Measurements from ENCODE around the gene IFFO2. TPM values are rescaled to one million over a fixed set of nuclear protein-coding genes. Genes with fewer than 3 reads are reported as not detected.

The IFFO2 gene
- total and polyA plus RNA-seq, 10 of the 15 experiments (the other 5 are each of a cell fraction or from before 2014, with no cell fraction given): 1.2 to 18.4 (median 6.7) TPM

GRCh38 chr1:18866846-18867245 is 89.6 kb downstream of the IFFO2 start:
- Histone ChIP-seq H3K9ac (ENCODE audit: control insufficient read depth, insufficient read depth, low read length) (no peak overlapping the region), H3K36me3 (ENCODE audit: control insufficient read depth in 2 of 2, insufficient read depth in 2 of 2, low read length in 1 of 2) (no peaks in the 10 kb centered on the region), H3K4me1 (ENCODE audit: control insufficient read depth, insufficient read depth, low read length) (no peaks in the 10 kb centered on the region), H3K79me2 (ENCODE audit: control insufficient read depth, insufficient read depth, low read length) (no peaks in the 10 kb centered on the region), H3K4me3 (no peak overlapping the region), H3K27ac (ENCODE audit: control insufficient read depth, insufficient read depth) (no peak overlapping the region), H2AFZ (ENCODE audit: control insufficient read depth, low read depth, low read length) (no peak overlapping the region), H3K9me3 (replicated peaks; ENCODE audit: control insufficient read depth, insufficient read depth, low read length) (no peaks in the 10 kb centered on the region), H3K4me2 (ENCODE audit: control insufficient read depth, insufficient read depth) (no peak overlapping the region), H3K27me3 (replicated peaks in 1 of 2; ENCODE audit: control insufficient read depth in 2 of 2, insufficient read depth in 2 of 2, low read length in 1 of 2) (no peaks in the 10 kb centered on the region; a peak in 2 of 4 replicates), H4K20me1 (ENCODE audit: control insufficient read depth, insufficient read depth) (no peaks in the 10 kb centered on the region)
- ATAC-seq (no peak), FAIRE-seq (no peak), DNase-seq (ENCODE audit: low read depth, low spot score) (no peak)
- no peak for TF ChIP-seq CBX3 (IDR thresholded peaks at IDR 0.05; ENCODE audit: borderline replicate concordance, low read depth)
- TF ChIP-seq MTA3 (IDR thresholded peaks at IDR 0.05; ENCODE audit: borderline replicate concordance, low read length): no peak
- no peak for TF ChIP-seq RB1 (IDR thresholded peaks at IDR 0.05; ENCODE audit: borderline replicate concordance)
- TF ChIP-seq MXI1 (IDR thresholded peaks at IDR 0.05; ENCODE audit: low read depth, low read length): no peak
- ChIA-PET POLR2A (no interaction called here), RAD21 (ENCODE audit: unreplicated experiment) (no interaction called here), CTCF (interaction anchor here (1.2 kb wide), 1 partner anchor 9 kb away, joined by 3 read pairs; no protein-coding TSS in a partner anchor), SMC1A (ENCODE audit: uncharacterized antibody, unreplicated experiment) (no interaction called here)
- BruUV-seq (replicated peaks): no TSS peak
- 31% methylated on average over 3 of the region's 3 CpGs for WGBS (ENCODE audit: insufficient coverage, insufficient replicate concordance, low lambda C conversion rate, missing lambda C conversion rate)
- intact Hi-C loops (cut with micrococcal nuclease; ENCODE audit: unreplicated experiment) (no loop called here), in situ Hi-C loops (cut with MboI) (no loop called here)

- H3K9me3 ChIP-seq (replicated peaks; ENCODE audit: control insufficient read depth, insufficient read depth, low read length): no peaks in the 10 kb centered on the region
- no peak for FAIRE-seq
- H3K36me3 ChIP-seq (ENCODE audit: control insufficient read depth in 2 of 2, insufficient read depth in 2 of 2, low read length in 1 of 2): no peaks in the 10 kb centered on the region
- intact Hi-C loops (cut with micrococcal nuclease; ENCODE audit: unreplicated experiment): no loop called here
- SMC1A ChIA-PET (ENCODE audit: uncharacterized antibody, unreplicated experiment): no interaction called here
- H3K4me1 ChIP-seq (ENCODE audit: control insufficient read depth, insufficient read depth, low read length): no peaks in the 10 kb centered on the region
- H3K27me3 ChIP-seq (replicated peaks in 1 of 2; ENCODE audit: control insufficient read depth in 2 of 2, insufficient read depth in 2 of 2, low read length in 1 of 2): no peaks in the 10 kb centered on the region; a peak in 2 of 4 replicates
- no peak overlapping the region for H3K9ac ChIP-seq (ENCODE audit: control insufficient read depth, insufficient read depth, low read length)
- CTCF ChIA-PET: no interaction called here
- no peak for ATAC-seq
- no peak for DNase-seq (ENCODE audit: low read depth, low spot score)
- in situ Hi-C loops (cut with MboI): no loop called here
- no peaks in the 10 kb centered on the region for H3K79me2 ChIP-seq (ENCODE audit: control insufficient read depth, insufficient read depth, low read length)
- H3K4me3 ChIP-seq: no peak overlapping the region
- H3K27ac ChIP-seq (ENCODE audit: control insufficient read depth, insufficient read depth): no peak overlapping the region
- H3K4me2 ChIP-seq (ENCODE audit: control insufficient read depth, insufficient read depth): no peak overlapping the region
- 47% methylated on average over 4 of the region's 6 CpGs for WGBS (ENCODE audit: insufficient coverage, insufficient replicate concordance, low lambda C conversion rate, missing lambda C conversion rate)
- no peak overlapping the region for H2AFZ ChIP-seq (ENCODE audit: control insufficient read depth, low read depth, low read length)
- H4K20me1 ChIP-seq (ENCODE audit: control insufficient read depth, insufficient read depth): no peaks in the 10 kb centered on the region
- RAD21 ChIA-PET (ENCODE audit: unreplicated experiment): no interaction called here
- no TSS peak for BruUV-seq (replicated peaks)
- POLR2A ChIA-PET: no interaction called here
- TF ChIP-seq E2F4 (IDR thresholded peaks at IDR 0.05; ENCODE audit: low read depth, low read length) (no peak), HCFC1 (IDR thresholded peaks at IDR 0.05; ENCODE audit: low read length) (no peak), CEBPZ (IDR thresholded peaks at IDR 0.05; ENCODE audit: low read depth, low read length) (no peak), MXI1 (IDR thresholded peaks at IDR 0.05; ENCODE audit: low read depth, low read length) (no peak), SREBF2 (IDR thresholded peaks at IDR 0.05; ENCODE audit: low read length) (no peak), USF2 (IDR thresholded peaks at IDR 0.05; ENCODE audit: borderline replicate concordance, low read depth, low read length) (no peak), TCF3 (IDR thresholded peaks at IDR 0.05; ENCODE audit: borderline replicate concordance, insufficient read depth, low read depth, low read length) (no peak), JUND (IDR thresholded peaks at IDR 0.05; ENCODE audit: low read depth, low read length) (no peak), ZNF384 (IDR thresholded peaks at IDR 0.05; ENCODE audit: borderline replicate concordance, low read depth, low read length) (no peak), STAT3 (IDR thresholded peaks at IDR 0.05; ENCODE audit: low read depth, low read length) (no peak), HDAC2 (IDR thresholded peaks at IDR 0.05) (no peak), EED (IDR thresholded peaks at IDR 0.05; ENCODE audit: low read depth) (no peak)
Measured at GRCh38 chr1:18866314-18866713, 90.2 kb downstream of the IFFO2 start.

Measured in GM12878 (cell line).